DOHH2 (cell line): ENCODE data around the gene CACNA2D1.

Experiments
- H3F3A ChIP-seq: fragments of 200-600 bp; sonication (generic), shearing (Covaris generic); 2 replicates; pipeline ENCODE4 v1.6.0; 2016; ENCODE audit warnings: antibody characterized with exemption, mild to moderate bottlenecking; ENCODE audit not compliant: control insufficient read depth, insufficient read depth
- H3K27ac ChIP-seq: fragments of 200-600 bp; sonication (generic); 2 replicates; pipeline ENCODE4 v1.5.1; 2014; ENCODE audit warnings: low read depth, mild to moderate bottlenecking, low read length, moderate library complexity
- H3K27me3 ChIP-seq: fragments of 200-600 bp; sonication (generic); 2 replicates; pipeline ENCODE4 v1.6.1; 2014; ENCODE audit warnings: mild to moderate bottlenecking, low read length, mixed read lengths; ENCODE audit not compliant: control insufficient read depth
- H3K36me3 ChIP-seq: fragments of 200-600 bp; sonication (generic); 2 replicates; pipeline ENCODE4 v1.6.1; 2014; ENCODE audit warnings: mild to moderate bottlenecking, low read length, moderate library complexity, mixed read lengths; ENCODE audit not compliant: control insufficient read depth
- H3K4me1 ChIP-seq: fragments of 200-600 bp; sonication (generic); 2 replicates; pipeline ENCODE4 v1.6.1; 2014; ENCODE audit warnings: mild to moderate bottlenecking, low read length, mixed read lengths; ENCODE audit not compliant: control insufficient read depth
- H3K4me2 ChIP-seq: fragments of 200-600 bp; sonication (generic); 2 replicates; pipeline ENCODE4 v1.6.0; 2014; ENCODE audit warnings: mild to moderate bottlenecking, low read length, moderate library complexity
- H3K4me3 ChIP-seq: fragments of 200-600 bp; sonication (generic); 2 replicates; pipeline ENCODE4 v1.5.1; 2014; ENCODE audit warnings: mild to moderate bottlenecking, low read length, mixed read lengths
- H3K79me2 ChIP-seq: fragments of 200-600 bp; sonication (generic); 2 replicates; pipeline ENCODE4 v1.6.1; 2014; ENCODE audit warnings: mild to moderate bottlenecking, low read length, mixed read lengths; ENCODE audit not compliant: control insufficient read depth
- H3K9me2 ChIP-seq: fragments of 200-600 bp; sonication (generic); replicated peaks from 2 replicates; pipeline ENCODE4 v1.6.1; 2014; ENCODE audit warnings: mild to moderate bottlenecking, low read length, mixed read lengths; ENCODE audit not compliant: control insufficient read depth
- H3K9me3 ChIP-seq: fragments of 200-600 bp; sonication (generic); 2 replicates; pipeline ENCODE4 v1.6.1; 2014; ENCODE audit warnings: antibody characterized with exemption, low read length, mixed read lengths; ENCODE audit not compliant: control insufficient read depth, insufficient read depth
- H4K20me1 ChIP-seq: fragments of 200-600 bp; sonication (generic); 2 replicates; pipeline ENCODE4 v1.6.0; 2014; ENCODE audit warnings: low read depth, mild to moderate bottlenecking, antibody characterized with exemption, low read length, moderate library complexity; ENCODE audit not compliant: control insufficient read depth, insufficient read depth
- EZH2phosphoT487 ChIP-seq: fragments of 200-600 bp; sonication (generic); IDR thresholded peaks from 2 replicates; pipeline ENCODE4 v1.6.1; 2017; ENCODE audit warnings: borderline replicate concordance, mild to moderate bottlenecking, antibody characterized with exemption, low read length, moderate library complexity, mixed read lengths
- TF ChIP-seq, protein P1 (sequence below): fragments of 200-600 bp; sonication (generic); IDR thresholded peaks from one replicate; pipeline ENCODE4 v1.5.1; 2014; ENCODE audit warnings: antibody characterized with exemption, mild to moderate bottlenecking, low read depth, low read length; ENCODE audit not compliant: poor library complexity, severe bottlenecking

Gene CACNA2D1

DNA sequence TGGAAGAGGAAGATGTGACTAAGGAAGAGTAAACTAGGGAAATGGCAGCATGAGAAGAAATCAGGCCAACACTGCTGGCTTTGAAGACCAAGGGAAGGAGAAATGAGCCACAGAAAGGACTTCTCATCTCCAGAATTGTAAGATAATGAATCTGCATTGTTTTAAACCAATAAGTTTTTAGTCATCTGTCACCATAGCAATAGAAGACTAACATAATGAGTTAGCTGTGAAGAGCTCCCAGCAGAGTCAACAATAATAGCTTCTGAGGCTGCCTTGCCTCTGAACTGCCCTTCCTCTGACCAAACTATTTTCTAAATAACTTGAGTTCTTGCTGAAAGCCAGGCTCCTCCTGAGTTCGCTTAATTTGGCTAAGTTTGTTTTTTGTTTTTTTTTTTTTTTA is 103.6 kb downstream of the CACNA2D1 start:
- Histone ChIP-seq H3K9me2 (no peaks in the 10 kb centered on the region), H4K20me1 (no peaks in the 10 kb centered on the region), H3K4me1 (no peaks in the 10 kb centered on the region), H3K79me2 (no peaks in the 10 kb centered on the region), H3K36me3 (no peaks in the 10 kb centered on the region), H3F3A (no peaks in the 10 kb centered on the region), H3K4me2 (no peak overlapping the region), H3K9me3 (no peaks in the 10 kb centered on the region), H3K27ac (no peak overlapping the region), H3K27me3 (no peaks in the 10 kb centered on the region), H3K4me3 (no peak overlapping the region)
- TF ChIP-seq EZH2phosphoT487 = no peak
- TF ChIP-seq, protein P1, sequence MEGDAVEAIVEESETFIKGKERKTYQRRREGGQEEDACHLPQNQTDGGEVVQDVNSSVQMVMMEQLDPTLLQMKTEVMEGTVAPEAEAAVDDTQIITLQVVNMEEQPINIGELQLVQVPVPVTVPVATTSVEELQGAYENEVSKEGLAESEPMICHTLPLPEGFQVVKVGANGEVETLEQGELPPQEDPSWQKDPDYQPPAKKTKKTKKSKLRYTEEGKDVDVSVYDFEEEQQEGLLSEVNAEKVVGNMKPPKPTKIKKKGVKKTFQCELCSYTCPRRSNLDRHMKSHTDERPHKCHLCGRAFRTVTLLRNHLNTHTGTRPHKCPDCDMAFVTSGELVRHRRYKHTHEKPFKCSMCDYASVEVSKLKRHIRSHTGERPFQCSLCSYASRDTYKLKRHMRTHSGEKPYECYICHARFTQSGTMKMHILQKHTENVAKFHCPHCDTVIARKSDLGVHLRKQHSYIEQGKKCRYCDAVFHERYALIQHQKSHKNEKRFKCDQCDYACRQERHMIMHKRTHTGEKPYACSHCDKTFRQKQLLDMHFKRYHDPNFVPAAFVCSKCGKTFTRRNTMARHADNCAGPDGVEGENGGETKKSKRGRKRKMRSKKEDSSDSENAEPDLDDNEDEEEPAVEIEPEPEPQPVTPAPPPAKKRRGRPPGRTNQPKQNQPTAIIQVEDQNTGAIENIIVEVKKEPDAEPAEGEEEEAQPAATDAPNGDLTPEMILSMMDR = no peak

DNA sequence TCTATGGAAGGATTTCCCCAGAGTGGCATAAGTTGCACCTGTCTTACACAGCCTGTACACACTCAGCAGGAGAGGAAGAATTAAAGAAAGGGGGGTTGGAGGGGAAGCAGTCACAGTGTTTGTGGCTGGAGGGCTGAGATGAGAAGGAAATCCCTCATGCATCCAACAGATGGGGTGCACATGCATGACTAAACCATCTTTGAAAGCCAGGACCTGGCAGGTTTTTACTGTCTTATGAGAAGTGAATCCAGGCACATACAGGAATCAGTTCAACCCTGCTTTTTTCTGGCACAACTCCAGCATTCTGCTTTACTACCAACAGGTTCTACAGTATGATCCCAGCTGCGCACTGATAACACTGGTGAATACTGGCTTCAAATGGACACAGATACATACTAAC is 107.7 kb downstream of the CACNA2D1 start:
- H3K9me3 ChIP-seq = no peaks in the 10 kb centered on the region
- TF ChIP-seq EZH2phosphoT487 = no peak
- TF ChIP-seq, protein P1 = no peak
- H3K4me1 ChIP-seq = no peaks in the 10 kb centered on the region
- H3K27me3 ChIP-seq = no peaks in the 10 kb centered on the region
- H3K79me2 ChIP-seq = no peaks in the 10 kb centered on the region
- no peaks in the 10 kb centered on the region for H3F3A ChIP-seq
- H3K36me3 ChIP-seq = no peaks in the 10 kb centered on the region
- H3K27ac ChIP-seq = no peak overlapping the region
- no peaks in the 10 kb centered on the region for H4K20me1 ChIP-seq
- no peaks in the 10 kb centered on the region for H3K9me2 ChIP-seq
- H3K4me3 ChIP-seq = no peak overlapping the region
- H3K4me2 ChIP-seq = no peak overlapping the region

GRCh38 chr7:82335001-82335400 is 108.6 kb downstream of the CACNA2D1 start:
- no peak overlapping the region for H3K27ac ChIP-seq
- no peaks in the 10 kb centered on the region for H3K9me3 ChIP-seq
- H3K36me3 ChIP-seq = no peaks in the 10 kb centered on the region
- no peak overlapping the region for H3K4me2 ChIP-seq
- H3K79me2 ChIP-seq = no peaks in the 10 kb centered on the region
- no peaks in the 10 kb centered on the region for H3K9me2 ChIP-seq
- TF ChIP-seq, protein P1 = no peak
- no peak for TF ChIP-seq EZH2phosphoT487
- H3K27me3 ChIP-seq = no peaks in the 10 kb centered on the region
- no peaks in the 10 kb centered on the region for H3F3A ChIP-seq
- H3K4me1 ChIP-seq = no peaks in the 10 kb centered on the region
- no peak overlapping the region for H3K4me3 ChIP-seq
- H4K20me1 ChIP-seq = no peaks in the 10 kb centered on the region

GRCh38 chr7:82331234-82331633 is 112.3 kb downstream of the CACNA2D1 start:
- H3K4me1 ChIP-seq = no peaks in the 10 kb centered on the region
- H4K20me1 ChIP-seq = no peaks in the 10 kb centered on the region
- no peak overlapping the region for H3K27ac ChIP-seq
- H3K4me3 ChIP-seq = no peak overlapping the region
- TF ChIP-seq, protein P1 = no peak
- TF ChIP-seq EZH2phosphoT487 = no peak
- no peaks in the 10 kb centered on the region for H3K36me3 ChIP-seq
- H3K9me2 ChIP-seq = no peaks in the 10 kb centered on the region
- H3K9me3 ChIP-seq = no peaks in the 10 kb centered on the region
- no peaks in the 10 kb centered on the region for H3F3A ChIP-seq
- H3K79me2 ChIP-seq = no peaks in the 10 kb centered on the region
- H3K4me2 ChIP-seq = no peak overlapping the region
- H3K27me3 ChIP-seq = no peaks in the 10 kb centered on the region
